GM12891 (cell line): ENCODE data around the gene ATP5F1A.

Experiments
- PAX5 ChIP-seq: IDR thresholded peaks from 2 replicates; pipeline ENCODE4 v1.6.1; 2011; ENCODE audit warnings: low read length, moderate library complexity, mild to moderate bottlenecking; ENCODE audit not compliant: insufficient read depth, severe bottlenecking
- POLR2A ChIP-seq: IDR thresholded peaks from 2 replicates; pipeline ENCODE4 v1.6.1; 2011; ENCODE audit warnings: low read depth, low read length, control low read depth
- POLR2AphosphoS5 ChIP-seq: IDR thresholded peaks from 2 replicates; pipeline ENCODE4 v1.6.1; 2011; ENCODE audit warnings: low read depth, low read length, control low read depth
- SPI1 ChIP-seq: IDR thresholded peaks from 2 replicates; pipeline ENCODE4 v1.6.1; 2011; ENCODE audit warnings: low read depth, low read length, control low read depth
- TAF1 ChIP-seq: IDR thresholded peaks from 2 replicates; pipeline ENCODE4 v1.6.1; 2011; ENCODE audit warnings: low read depth, low read length, control low read depth

GRCh38 chr18:46073474-46074331 lies 24.4 kb downstream of the ATP5F1A start:
- TF ChIP-seq POLR2AphosphoS5 (no peak), POLR2A (no peak), PAX5 (no peak), TAF1 (no peak), SPI1 (no peak)
